K562 (cell line): ENCODE data around the gene USP32. TPM values are rescaled to one million over a fixed set of nuclear protein-coding genes. Genes with fewer than 3 reads are reported as not detected.

Experiments used
- ATAC-seq: fragments of 200-7000 bp; cut with Tn5 transposase; 3 replicates; pipeline ENCODE4 v1.9.1; 2020; ENCODE audit warnings: moderate library complexity
- BruUV-seq: library from RNA; stranded (reverse); fragments of 400-500 nt; replicated peaks from 2 replicates; lab custom pipeline; 2021; lab: Mats Ljungman, UMichigan
- CTCF ChIA-PET: fragments of 300-600 bp; formaldehyde crosslinking; extraction: SDS; loops from one replicate; lab custom pipeline; 2021; ENCODE audit warnings: low intra/inter-chr PET ratio; lab: Yijun Ruan, JAX
- POLR2A ChIA-PET: fragments of 300-600, 350-650 bp; sonication (Branson Sonifier 250); formaldehyde crosslinking; extraction: SDS; loops from one replicate; lab custom pipeline; 2021; ENCODE audit warnings: antibody characterized with exemption, inconsistent platforms; lab: Yijun Ruan, JAX
- DNase-seq, 4 experiments: peaks; one replicate each; pipeline versions ENCODE4 v3.0.0 to v3.0.0-alpha.2; 2011 to 2018; ENCODE audit warnings: low spot score in 3 of 4, mixed read lengths in 3 of 4; ENCODE audit errors: extremely low read depth in 1 of 4
- FAIRE-seq: peaks from 2 replicates; lab custom pipeline; 2011; peaks lifted over from hg19 to GRCh38; lab: Jason Lieb, UNC
- H2AFZ ChIP-seq: 2 replicates; pipeline ENCODE4 v1.6.0; 2011; ENCODE audit warnings: low read depth, low read length, control low read depth, inconsistent platforms
- H3K27ac ChIP-seq: fragments of 200-600 bp; 3 replicates; pipeline ENCODE4 v1.8.0; 2011; ENCODE audit warnings: low read depth, mild to moderate bottlenecking, control low read depth, inconsistent platforms, low read length, moderate library complexity, mixed read lengths; ENCODE audit errors: extremely low read depth
- H3K27me3 ChIP-seq, 2 experiments: fragments of 300-600 bp in 1 of 2; 2 replicates in 1 of 2; 3 replicates in 1 of 2; pipeline versions ENCODE4 v1.6.0 to v1.8.0; 2011; ENCODE audit warnings: inconsistent platforms in 2 of 2, low read length in 2 of 2, mild to moderate bottlenecking in 1 of 2, mixed read lengths in 1 of 2, moderate library complexity in 1 of 2; ENCODE audit not compliant: control insufficient read depth in 2 of 2, insufficient read depth in 2 of 2
- H3K36me3 ChIP-seq: fragments of 300-600 bp; 3 replicates; pipeline ENCODE4 v1.8.0; 2011; ENCODE audit warnings: mild to moderate bottlenecking, low read length, inconsistent platforms; ENCODE audit not compliant: control insufficient read depth, insufficient read depth
- H3K4me1 ChIP-seq, 2 experiments: fragments of 200-600 bp in 1 of 2; replicated peaks in 1 of 2; 2 replicates in 1 of 2; 3 replicates in 1 of 2; pipeline versions ENCODE4 v1.5.1 to v1.8.0; 2011; ENCODE audit warnings: inconsistent platforms in 2 of 2, low read length in 2 of 2, mild to moderate bottlenecking in 1 of 2, mixed read lengths in 1 of 2, moderate library complexity in 1 of 2; ENCODE audit not compliant: control insufficient read depth in 2 of 2, insufficient read depth in 2 of 2
- H3K4me2 ChIP-seq: 2 replicates; pipeline ENCODE4 v1.6.1; 2011; ENCODE audit warnings: low read length, control low read depth, inconsistent platforms, mixed read lengths; ENCODE audit not compliant: insufficient read depth
- H3K4me3 ChIP-seq: fragments of 200-600 bp; sonication (generic), shearing (Covaris generic); 2 replicates; pipeline ENCODE4 v1.5.1; 2016; ENCODE audit warnings: control low read depth, inconsistent platforms
- H3K79me2 ChIP-seq: fragments of 200-600 bp; 3 replicates; pipeline ENCODE4 v1.8.0; 2011; ENCODE audit warnings: low read length, inconsistent platforms; ENCODE audit not compliant: control insufficient read depth, insufficient read depth
- H3K9ac ChIP-seq, 2 experiments: 2 replicates each; pipeline versions ENCODE4 v1.6.0 to v1.6.1; 2011; ENCODE audit warnings: low read depth in 2 of 2, low read length in 2 of 2, control low read depth in 1 of 2, inconsistent platforms in 1 of 2, mild to moderate bottlenecking in 1 of 2, mixed read lengths in 1 of 2; ENCODE audit not compliant: insufficient read depth in 1 of 2
- H3K9me1 ChIP-seq: one replicate; pipeline ENCODE4 v1.6.0; 2011; ENCODE audit warnings: inconsistent platforms, mild to moderate bottlenecking, low read length, moderate library complexity; ENCODE audit not compliant: control insufficient read depth, insufficient read depth
- H3K9me3 ChIP-seq: replicated peaks from 2 replicates; pipeline ENCODE4 v1.5.1; 2011; ENCODE audit warnings: low read depth, low read length, inconsistent platforms; ENCODE audit not compliant: control insufficient read depth, insufficient read depth
- H4K20me1 ChIP-seq: replicated peaks from 2 replicates; pipeline ENCODE4 v1.6.1; 2011; ENCODE audit warnings: low read length, inconsistent platforms, mixed read lengths; ENCODE audit not compliant: control insufficient read depth, insufficient read depth
- ERF ChIP-seq: fragments of 450-650 bp; formaldehyde crosslinking; IDR thresholded peaks from 2 replicates; pipeline ENCODE4 v1.4.0; 2020; ENCODE audit warnings: mild to moderate bottlenecking, mixed read lengths
- WGBS: fragments of 100-300 bp; shearing (Covaris generic); methylation state at CpG from one replicate; pipeline ENCODE4 v1.1.6; 2016; ENCODE audit warnings: low coverage, mixed read lengths; ENCODE audit not compliant: insufficient coverage; ENCODE audit errors: missing lambda C conversion rate; 5-methylcytosine and 5-hydroxymethylcytosine counted together
- in situ Hi-C: fragments of 300-500 bp; cut with MboI; formaldehyde crosslinking; loops from 4 replicates; pipeline ENCODE4 v1.15.0; 2018; ENCODE audit warnings: inconsistent platforms, mixed read lengths
- intact Hi-C: fragments of 100-400 bp; cut with micrococcal nuclease; formaldehyde crosslinking; loops from 2 replicates; pipeline ENCODE4 v1.14.2; 2022
- polyA plus RNA-seq, 8 experiments: library from polyadenylated mRNA; depleted of rRNA in 4 of 8; stranded (reverse) in 5 of 8; unstranded in 3 of 8; fragments of >200 nt; fragmentation: Nextera tagmentation in 2 of 8; fragmentation: Illumina TruSeq in 1 of 8; extraction: Ambion mirVana in 2 of 8; extraction: Trizol in 1 of 8; gene quantifications; 2 replicates each; pipeline versions ENCODE4 v1.2.1 to v1.2.3, GENCODE V29; 2011 to 2014; ENCODE audit warnings: inconsistent platforms in 1 of 8, missing spikeins in 1 of 8
- total RNA-seq, 7 experiments: library from RNA; depleted of rRNA in 6 of 7; stranded (reverse); fragments of >200 nt in 6 of 7; fragmentation: Illumina TruSeq in 2 of 7; extraction: Trizol in 2 of 7; gene quantifications; 2 replicates each; pipeline versions ENCODE4 v1.2.1 to v1.2.3, GENCODE V29; 2011 to 2021; ENCODE audit warnings: low replicate concordance in 1 of 7
- TF ChIP-seq, protein P1 (sequence below): fragments of 450-650 bp; IDR thresholded peaks from 2 replicates; pipeline ENCODE4 v1.6.1; 2016; ENCODE audit warnings: low read depth, mild to moderate bottlenecking, moderate library complexity

Gene USP32
- total and polyA plus RNA-seq, 9 of the 15 experiments (the other 6 are each of a cell fraction or from before 2014, with no cell fraction given) = 18.0 to 69.3 (median 47.1) TPM

DNA sequence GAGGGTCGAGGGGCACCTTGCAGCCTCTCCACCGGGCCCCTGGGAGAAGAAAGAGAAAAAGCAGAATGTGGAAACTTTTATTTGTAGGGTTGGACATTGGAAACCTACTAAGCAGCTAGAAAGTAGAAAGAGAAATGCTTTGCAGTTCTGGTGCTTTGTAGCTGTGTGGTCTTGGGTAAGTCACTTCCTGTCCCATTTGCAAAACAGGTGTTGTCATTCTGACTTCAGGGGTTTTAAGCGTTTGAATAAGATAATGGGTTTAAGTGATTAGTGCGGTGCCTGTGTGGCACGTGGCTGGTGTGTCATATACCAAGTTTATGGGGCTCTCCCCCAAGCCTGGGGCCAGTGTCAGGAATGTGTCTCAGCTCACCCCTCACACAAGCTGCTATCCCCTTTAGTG lies 240.6 kb downstream of the USP32 start:
- H3K4me2 ChIP-seq = no peak overlapping the region
- no peaks in the 10 kb centered on the region for H3K9me3 ChIP-seq
- ATAC-seq (no peak), DNase-seq (no peak), FAIRE-seq (no peak)
- in situ Hi-C loops (no loop called here), intact Hi-C loops (no loop called here)
- H2AFZ ChIP-seq = no peak overlapping the region
- no peak overlapping the region for H3K9ac ChIP-seq
- POLR2A ChIA-PET = interaction anchor here (1.1 to 1.3 kb wide), 2 partner anchors 10 to 12 kb away, joined by 3 to 4 read pairs; no protein-coding TSS in a partner anchor
- H3K27ac ChIP-seq = no peak overlapping the region
- BruUV-seq = no TSS peak
- H4K20me1 ChIP-seq = no peaks in the 10 kb centered on the region; the same call in 1 of the 2 replicates
- TF ChIP-seq, protein P1, sequence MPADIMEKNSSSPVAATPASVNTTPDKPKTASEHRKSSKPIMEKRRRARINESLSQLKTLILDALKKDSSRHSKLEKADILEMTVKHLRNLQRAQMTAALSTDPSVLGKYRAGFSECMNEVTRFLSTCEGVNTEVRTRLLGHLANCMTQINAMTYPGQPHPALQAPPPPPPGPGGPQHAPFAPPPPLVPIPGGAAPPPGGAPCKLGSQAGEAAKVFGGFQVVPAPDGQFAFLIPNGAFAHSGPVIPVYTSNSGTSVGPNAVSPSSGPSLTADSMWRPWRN = peak; percentile 63; the same call in 1 of the 2 replicates
- no peak for TF ChIP-seq ERF (CRISPR knock-in tag)
- CTCF ChIA-PET = no interaction called here
- no peaks in the 10 kb centered on the region for H3K79me2 ChIP-seq
- H3K4me1 ChIP-seq = peaks cover 0 to 20% of the 10 kb centered on the region in 2 experiments; a peak in 2 of 5 replicates
- H3K36me3 ChIP-seq = no peaks in the 10 kb centered on the region
- no peak overlapping the region for H3K4me3 ChIP-seq
- no peaks in the 10 kb centered on the region for H3K9me1 ChIP-seq
- peaks cover 38 to 90% of the 10 kb centered on the region in 2 experiments; a peak in 4 of 5 replicates for H3K27me3 ChIP-seq
- WGBS = 1% methylated on average over 5 of the region's 5 CpGs
